ENCODE data around the gene LRBA.
"Not testable (repeated sequence)": the region's sequence is repeated elsewhere in the genome, so short reads cannot be mapped to it uniquely, and the experiment has no call there.

The LRBA gene

GRCh38 chr4:151013944-151014343, 1.1 kb downstream of the LRBA start:
- DNase-seq: no peak

- DNase-seq: no peak
Measured at GRCh38 chr4:151013491-151013890, 1.6 kb downstream of the LRBA start.

GRCh38 chr4:151012820-151013219, 2.3 kb downstream of the LRBA start:
- DNase-seq: no peak

GRCh38 chr4:151012376-151012775, 2.7 kb downstream of the LRBA start:
- no peak for DNase-seq

GRCh38 chr4:151004222-151004621, 10.9 kb downstream of the LRBA start:
- DNase-seq: no peak

- DNase-seq: no peak
Measured at GRCh38 chr4:151000747-151001429, 14.2 kb downstream of the LRBA start.

DNA sequence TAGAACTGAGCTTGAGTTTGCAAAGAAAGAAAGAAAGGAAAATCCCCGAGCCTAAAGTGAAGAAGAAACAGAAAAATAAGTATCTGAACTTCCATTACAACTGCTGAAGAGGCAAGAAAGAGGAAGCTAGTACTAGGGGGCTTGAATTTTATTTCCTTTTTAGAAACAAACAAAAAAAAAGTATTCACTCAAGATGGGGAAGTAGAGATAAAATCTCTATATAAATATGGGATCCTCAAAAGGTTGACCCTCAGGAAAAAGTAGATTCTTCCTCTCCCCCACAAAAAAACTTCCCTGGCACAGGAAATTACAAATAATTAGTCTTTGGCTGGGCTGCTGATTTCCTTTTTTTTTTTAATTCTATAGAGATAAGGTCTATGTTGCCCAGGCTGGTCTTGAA, 16.0 kb downstream of the LRBA start:
- no peak for DNase-seq

DNA sequence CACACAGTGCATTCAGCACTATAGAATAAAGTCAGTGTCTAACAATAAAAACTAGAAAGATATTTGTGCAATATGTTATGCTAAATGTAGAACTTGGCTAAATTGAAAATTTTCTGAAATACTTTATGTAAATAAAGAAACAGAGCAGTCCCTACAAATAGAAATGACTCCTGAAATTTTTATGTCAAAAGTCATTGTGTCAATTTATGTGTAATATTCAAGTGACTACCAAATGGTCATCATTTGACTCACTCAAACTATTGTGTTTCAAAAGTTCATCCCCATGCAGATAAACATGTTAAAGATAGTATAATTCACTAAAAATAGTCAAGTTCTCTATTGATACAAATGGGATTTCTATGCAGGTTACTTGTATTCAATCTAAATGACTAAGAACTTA, 17.9 kb downstream of the LRBA start:
- no peak for DNase-seq

- no peak for DNase-seq
Measured at GRCh38 chr4:150994721-150995120, 20.4 kb downstream of the LRBA start.

DNA sequence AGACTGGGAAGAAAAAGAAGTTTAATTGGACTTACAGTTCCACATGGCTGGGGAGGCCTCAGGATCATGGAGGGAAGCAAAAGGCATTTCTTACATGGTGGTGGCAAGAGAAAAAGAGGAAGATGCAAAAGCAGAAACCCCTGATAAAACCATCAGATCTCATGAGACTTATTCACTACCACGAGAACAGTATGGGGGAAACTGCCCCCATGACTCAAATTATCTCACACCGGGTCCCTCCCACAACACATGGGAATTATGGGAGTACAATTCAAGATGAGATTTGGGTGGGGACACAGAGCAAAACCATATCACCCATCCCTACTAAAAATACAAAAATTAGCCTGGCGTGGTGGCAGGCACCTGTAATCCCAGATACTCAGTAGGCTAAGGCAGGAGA, 21.5 kb downstream of the LRBA start:
- not testable (repeated sequence) for DNase-seq

GRCh38 chr4:150990993-150991392, 24.1 kb downstream of the LRBA start:
- no peak for DNase-seq

- DNase-seq: no peak
Measured at GRCh38 chr4:150990250-150990649, 24.8 kb downstream of the LRBA start.

GRCh38 chr4:150988238-150988637, 26.8 kb downstream of the LRBA start:
- DNase-seq: no peak

DNA sequence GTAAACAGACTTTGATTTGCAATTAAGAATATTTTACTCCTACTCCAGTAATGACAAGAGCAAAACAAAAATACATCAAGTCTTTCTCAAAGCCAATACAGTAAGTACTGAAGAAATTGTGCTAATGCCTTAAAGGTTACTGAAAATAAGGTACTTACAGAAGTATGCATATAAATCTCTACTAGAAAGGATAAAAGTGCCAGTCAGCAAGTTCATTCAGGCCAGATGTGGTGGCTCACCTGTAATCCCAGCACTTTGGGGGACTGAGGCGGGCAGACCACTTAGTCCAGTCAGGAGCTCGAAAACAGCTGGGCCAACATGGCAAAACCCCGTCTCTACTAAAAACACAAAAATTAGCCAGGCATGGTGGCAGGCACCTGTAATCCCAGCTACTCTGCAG, 27.9 kb downstream of the LRBA start:
- DNase-seq: no peak

DNA sequence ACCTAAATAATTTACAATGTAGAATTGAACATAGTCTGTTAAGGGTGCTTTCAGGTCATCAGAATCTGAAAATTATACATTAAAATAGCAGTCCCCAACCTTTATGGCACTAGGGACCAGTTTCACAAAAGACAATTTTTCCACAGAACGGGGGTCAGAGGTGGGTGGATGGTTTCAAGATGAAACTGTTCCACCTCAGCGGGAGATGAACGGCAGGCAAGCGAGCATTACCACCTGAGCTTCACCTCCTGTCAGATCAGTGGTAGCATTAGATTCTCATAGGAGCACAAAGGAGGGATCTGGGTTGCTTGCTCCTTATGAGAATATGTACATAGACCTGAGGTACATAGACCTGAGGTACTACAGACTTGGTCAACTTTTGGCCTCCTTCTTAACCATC, 29.0 kb downstream of the LRBA start:
- DNase-seq: no peak

- DNase-seq: no peak
Measured at GRCh38 chr4:150983851-150984250, 31.2 kb downstream of the LRBA start.

DNA sequence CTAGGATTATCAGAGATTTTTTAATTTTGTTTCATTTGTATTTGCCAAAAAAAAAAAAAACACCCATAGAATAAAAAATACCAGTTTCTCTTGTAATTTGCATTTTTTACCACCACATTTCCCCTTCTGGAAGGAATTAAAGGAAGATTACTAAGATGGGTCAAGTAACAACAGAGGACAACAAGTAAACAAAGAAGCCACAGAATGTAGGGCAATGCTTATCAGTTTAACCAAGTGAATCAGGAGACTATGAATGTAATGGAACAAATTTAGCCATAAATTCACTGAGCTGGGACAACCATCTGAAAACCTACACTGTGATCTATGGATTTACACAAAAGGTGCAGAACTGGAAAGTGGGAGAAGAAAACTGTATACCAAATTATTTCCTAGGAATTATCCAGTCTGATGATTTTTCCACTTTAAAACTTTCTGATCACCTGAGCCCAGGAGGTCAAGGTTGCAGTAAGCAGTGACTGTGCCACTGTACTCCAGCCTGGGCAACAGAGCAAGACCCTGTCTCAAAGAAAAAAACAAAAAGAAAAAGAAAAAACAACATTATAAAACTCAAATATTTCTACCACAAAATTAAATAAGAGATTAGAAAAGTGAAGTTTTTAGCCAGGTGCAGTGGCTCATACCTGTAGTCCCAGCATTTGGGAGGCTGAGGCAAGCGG, 32.4 kb downstream of the LRBA start:
- DNase-seq: no peak

DNA sequence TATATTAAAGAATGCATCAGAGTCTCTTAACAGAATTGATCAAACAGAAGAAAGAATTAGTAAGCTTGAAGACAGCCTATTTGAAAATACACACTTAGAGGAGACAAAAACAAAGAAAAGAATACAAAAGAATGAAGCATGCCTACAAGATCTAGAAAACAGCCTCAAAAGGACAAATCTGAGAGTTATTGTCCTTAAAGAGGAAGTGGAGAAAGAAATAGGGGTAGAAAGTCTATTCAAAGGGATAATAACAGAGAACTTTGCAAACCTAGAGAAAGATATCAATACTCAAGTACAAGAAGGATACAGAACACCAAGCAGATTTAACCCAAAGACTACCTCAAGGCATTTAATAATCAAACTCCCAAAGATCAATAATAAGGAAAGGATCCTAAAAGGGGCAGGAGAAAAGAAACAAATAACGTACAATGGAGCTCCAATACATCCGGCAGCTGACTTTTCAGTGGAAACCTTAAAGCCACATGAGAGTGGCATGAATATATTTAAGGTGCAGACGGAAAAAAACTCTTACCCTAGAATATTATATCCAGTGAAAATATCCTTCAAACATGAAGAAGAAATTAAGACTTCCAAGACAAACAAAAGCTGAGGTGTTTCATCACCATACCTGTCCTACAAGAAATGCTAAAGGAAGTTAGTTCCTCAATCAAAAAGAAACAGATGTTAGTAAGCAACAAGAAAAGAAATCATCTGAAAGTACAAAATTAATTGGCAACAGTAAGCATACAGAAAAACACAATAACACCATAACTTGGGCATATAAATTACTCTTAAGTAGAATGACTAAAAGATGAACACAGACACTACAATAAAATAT, 36.1 kb downstream of the LRBA start:
- DNase-seq: no peak

GRCh38 chr4:150976478-150977118, 38.5 kb downstream of the LRBA start:
- DNase-seq: no peak

GRCh38 chr4:150974750-150975149, 40.3 kb downstream of the LRBA start:
- no peak for DNase-seq

- no peak for DNase-seq
Measured at GRCh38 chr4:150974252-150974640, 40.8 kb downstream of the LRBA start.

GRCh38 chr4:150973626-150974251, 41.3 kb downstream of the LRBA start:
- DNase-seq: no peak

DNA sequence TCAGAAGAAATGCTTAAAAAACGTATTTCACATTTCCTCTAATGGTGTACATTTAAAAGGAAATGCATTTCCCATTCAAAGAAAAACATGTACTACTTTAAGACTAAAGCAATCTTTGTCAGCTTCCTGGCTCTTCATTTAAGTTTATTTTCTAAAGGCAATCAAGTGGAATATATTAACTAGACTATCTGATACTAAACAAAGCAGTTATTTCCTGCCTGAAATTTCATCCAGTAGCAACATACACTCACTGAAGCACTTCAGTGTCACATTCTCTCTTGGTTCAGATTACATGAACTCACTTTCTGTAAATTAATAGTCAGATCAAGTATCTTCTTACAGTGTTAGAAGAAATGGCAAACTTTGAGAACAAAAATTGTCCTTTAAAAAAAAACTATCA, 42.5 kb downstream of the LRBA start:
- no peak for DNase-seq

Data from NCI-H1930 (cell line).